Measurements from ENCODE around the gene SLC43A2. TPM values are rescaled to one million over a fixed set of nuclear protein-coding genes. Genes with fewer than 3 reads are reported as not detected.

SLC43A2 gene
- total and polyA plus RNA-seq, 10 of the 15 experiments (the other 5 are each of a cell fraction or from before 2014, with no cell fraction given), result 0.03 to 14.0 (median 5.3) TPM

DNA sequence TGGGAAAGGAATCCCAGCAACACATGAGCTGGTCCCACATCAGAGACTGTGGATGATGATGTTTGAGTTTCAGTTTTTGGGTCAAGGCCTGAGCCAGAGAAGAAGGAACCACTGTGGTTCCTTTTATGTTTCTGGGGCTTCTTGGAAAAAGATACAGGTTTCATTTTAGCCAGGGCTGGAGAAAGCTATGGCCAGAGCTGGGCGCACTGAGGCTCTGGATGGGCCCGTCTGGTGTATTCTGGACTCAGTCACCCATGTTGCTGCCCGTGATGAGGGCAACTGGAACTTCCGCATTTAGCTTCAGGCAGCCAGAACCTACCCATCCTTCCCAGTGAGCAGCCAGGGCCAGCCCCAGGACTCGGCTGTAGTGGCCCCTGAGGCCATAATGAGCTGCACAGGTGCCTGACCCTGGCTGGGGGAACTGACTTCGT is 51.0 kb downstream of the SLC43A2 start (continued):
- TF ChIP-seq CREB1 (IDR thresholded peaks at IDR 0.05; ENCODE audit: low read depth), result 0 out of 2 replicates have a peak, but pooled peaks have one; percentile 10
- TF ChIP-seq, protein P1, sequence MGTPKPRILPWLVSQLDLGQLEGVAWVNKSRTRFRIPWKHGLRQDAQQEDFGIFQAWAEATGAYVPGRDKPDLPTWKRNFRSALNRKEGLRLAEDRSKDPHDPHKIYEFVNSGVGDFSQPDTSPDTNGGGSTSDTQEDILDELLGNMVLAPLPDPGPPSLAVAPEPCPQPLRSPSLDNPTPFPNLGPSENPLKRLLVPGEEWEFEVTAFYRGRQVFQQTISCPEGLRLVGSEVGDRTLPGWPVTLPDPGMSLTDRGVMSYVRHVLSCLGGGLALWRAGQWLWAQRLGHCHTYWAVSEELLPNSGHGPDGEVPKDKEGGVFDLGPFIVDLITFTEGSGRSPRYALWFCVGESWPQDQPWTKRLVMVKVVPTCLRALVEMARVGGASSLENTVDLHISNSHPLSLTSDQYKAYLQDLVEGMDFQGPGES (IDR thresholded peaks at IDR 0.05), result no peak
- no peak for TF ChIP-seq ZZZ3 (IDR thresholded peaks at IDR 0.05; ENCODE audit: control insufficient read depth, insufficient read length, low read depth)
- no peak for TF ChIP-seq PAX5 (IDR thresholded peaks at IDR 0.05; ENCODE audit: borderline replicate concordance, low read depth, low read length)
- TF ChIP-seq MYB (IDR thresholded peaks at IDR 0.05; ENCODE audit: borderline replicate concordance, low read depth, low read length), result no peak
- no peak for TF ChIP-seq SRF (IDR thresholded peaks at IDR 0.05; ENCODE audit: low read depth in 2 of 2, low read length in 2 of 2)
- 0 out of 4 replicates have a peak, but pooled peaks of 1 of the 2 experiments have one; percentile 5 for TF ChIP-seq BHLHE40 (IDR thresholded peaks at IDR 0.05; ENCODE audit: borderline replicate concordance in 1 of 2, low read depth in 2 of 2, low read length in 1 of 2)
- TF ChIP-seq IKZF2 (IDR thresholded peaks at IDR 0.05), result 0 out of 4 replicates have a peak, but pooled peaks of 1 of the 2 experiments have one; percentile 2

DNA sequence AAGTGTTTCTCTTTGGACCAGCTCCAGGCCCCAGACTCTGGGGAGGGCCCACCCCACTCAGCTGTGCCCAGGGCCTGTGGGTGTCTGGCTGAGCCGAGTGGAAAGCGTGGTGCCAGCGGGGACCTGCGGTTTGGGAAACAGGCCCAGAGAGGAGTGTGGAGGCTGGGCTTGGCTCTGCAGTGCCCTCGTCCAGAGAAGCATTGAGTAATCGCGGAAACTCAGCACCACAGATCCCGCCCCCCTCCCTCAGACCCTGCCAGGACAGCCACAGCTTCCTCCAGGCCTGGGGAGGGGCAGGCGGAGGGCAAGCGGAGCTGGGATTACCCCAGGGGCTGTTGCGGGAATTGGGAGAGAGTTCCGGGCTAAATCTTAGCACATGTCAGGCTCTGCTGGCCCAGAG is 51.5 kb downstream of the SLC43A2 start:
- no peak overlapping the region for H3K4me3 ChIP-seq
- in situ Hi-C loops (cut with MboI), result loop anchor here (10.0 kb wide), 1 partner anchor 48 kb away; the partner anchor contains the start of gene SLC43A2
- POLR2A ChIA-PET, result interaction anchor here (0.6 to 1.7 kb wide), 5 partner anchors 30 to 171 kb away, joined by 4 to 9 read pairs (median 4); partner anchors contain the start of gene SLC43A2
- H3K27ac ChIP-seq (ENCODE audit: control insufficient read depth, insufficient read depth), result peak overlapping the region; percentile 59
- ATAC-seq, result peak; percentile 43
- peak overlapping the region; percentile 59 for H3K9ac ChIP-seq (ENCODE audit: control insufficient read depth, insufficient read depth, low read length)
- no peaks in the 10 kb centered on the region for H3K27me3 ChIP-seq (replicated peaks in 1 of 2; ENCODE audit: control insufficient read depth in 2 of 2, insufficient read depth in 2 of 2, low read length in 1 of 2)
- 90% methylated on average over 9 of the region's 12 CpGs for WGBS (ENCODE audit: insufficient coverage, insufficient replicate concordance, low lambda C conversion rate, missing lambda C conversion rate)
- CTCF ChIA-PET, result interaction anchor here (0.7 to 11.9 kb wide), 8 partner anchors 10 to 68 kb away, joined by 3 to 380 read pairs (median 4); partner anchors contain the start of genes SCARF1 and SLC43A2
- FAIRE-seq, result no peak
- intact Hi-C loops (cut with micrococcal nuclease; ENCODE audit: unreplicated experiment), result loop anchor here (1.0 to 2.0 kb wide), 2 partner anchors 16 to 50 kb away; no protein-coding TSS in a partner anchor
- H3K79me2 ChIP-seq (ENCODE audit: control insufficient read depth, insufficient read depth, low read length), result no peaks in the 10 kb centered on the region
- RAD21 ChIA-PET (ENCODE audit: unreplicated experiment), result interaction anchor here (0.6 to 10.1 kb wide), 5 partner anchors 11 to 62 kb away, joined by 3 to 317 read pairs (median 3); partner anchors contain the start of gene SLC43A2
- no peak for DNase-seq (ENCODE audit: low read depth, low spot score)
- no TSS peak for BruUV-seq (replicated peaks)
- peak overlapping the region; percentile 82 for H2AFZ ChIP-seq (ENCODE audit: control insufficient read depth, low read depth, low read length)
- SMC1A ChIA-PET (ENCODE audit: uncharacterized antibody, unreplicated experiment), result interaction anchor here (0.9 to 3.4 kb wide), 7 partner anchors 13 to 212 kb away, joined by 3 to 19 read pairs (median 5); no protein-coding TSS in a partner anchor
- H3K36me3 ChIP-seq (ENCODE audit: control insufficient read depth in 2 of 2, insufficient read depth in 2 of 2, low read length in 1 of 2), result no peaks in the 10 kb centered on the region; a peak in 1 of 4 replicates
- peak overlapping the region; percentile 43; the same call in 1 of the 2 replicates for H3K4me2 ChIP-seq (ENCODE audit: control insufficient read depth, insufficient read depth)
- H4K20me1 ChIP-seq (ENCODE audit: control insufficient read depth, insufficient read depth), result no peaks in the 10 kb centered on the region
- peaks cover 10% of the 10 kb centered on the region for H3K4me1 ChIP-seq (ENCODE audit: control insufficient read depth, insufficient read depth, low read length)
- H3K9me3 ChIP-seq (replicated peaks; ENCODE audit: control insufficient read depth, insufficient read depth, low read length), result no peaks in the 10 kb centered on the region
- TF ChIP-seq YBX1 (IDR thresholded peaks at IDR 0.05) (no peak), TAF1 (IDR thresholded peaks at IDR 0.05; ENCODE audit: borderline replicate concordance, low read depth, low read length) (0 out of 2 replicates have a peak, but pooled peaks have one; percentile 14), IKZF2 (IDR thresholded peaks at IDR 0.05) (peak; percentile 20 to 47; a peak in 2 of 4 replicates), NR2C2 (IDR thresholded peaks at IDR 0.05; ENCODE audit: borderline replicate concordance, control insufficient read depth, insufficient read length, low read depth) (no peak), NR2F1 (conservative IDR thresholded peaks at IDR 0.05) (no peak), IKZF1 (conservative IDR thresholded peaks at IDR 0.05) (peak; percentile 47), RAD51 (IDR thresholded peaks at IDR 0.05) (no peak), PAX5 (IDR thresholded peaks at IDR 0.05; ENCODE audit: borderline replicate concordance, low read depth, low read length) (0 out of 2 replicates have a peak, but pooled peaks have one; percentile 6), RFX5 (IDR thresholded peaks at IDR 0.05; ENCODE audit: low read depth, low read length) (no peak), EED (IDR thresholded peaks at IDR 0.05; ENCODE audit: low read depth) (peak; percentile 79), SMARCA5 (IDR thresholded peaks at IDR 0.05) (no peak), POLR2A (IDR thresholded peaks at IDR 0.05; ENCODE audit: low read depth, low read length) (0 out of 2 replicates have a peak, but pooled peaks have one; percentile 34), ZZZ3 (IDR thresholded peaks at IDR 0.05; ENCODE audit: control insufficient read depth, insufficient read length, low read depth) (no peak), POU2F2 (IDR thresholded peaks at IDR 0.05; ENCODE audit: borderline replicate concordance, low read depth, low read length) (no peak), KAT2A (conservative IDR thresholded peaks at IDR 0.05; ENCODE audit: control insufficient read depth, low read depth, low read length) (no peak), RUNX3 (IDR thresholded peaks at IDR 0.05; ENCODE audit: low read length) (peak; percentile 60), SPI1 (IDR thresholded peaks at IDR 0.05; ENCODE audit: borderline replicate concordance, insufficient read depth, low read depth, low read length) (no peak), NR2C1 (IDR thresholded peaks at IDR 0.05) (no peak), MTA3 (IDR thresholded peaks at IDR 0.05; ENCODE audit: borderline replicate concordance, low read length) (no peak)

Data from GM12878 (cell line).